RWPE2 (cell line): ENCODE data around the gene CDH1.
"Not testable (repeated sequence)": the region's sequence is repeated elsewhere in the genome, so short reads cannot be mapped to it uniquely, and the experiment has no call there.

Experiments used
- ATAC-seq: fragments of 200-7000 bp; cut with Tn5 transposase; 3 replicates; pipeline ENCODE4 v1.9.1; 2021; ENCODE audit warnings: low read depth
- DNase-seq: peaks from one replicate; pipeline ENCODE4 v3.0.0-alpha.2; 2020; ENCODE audit warnings: low spot score
- H3K27ac ChIP-seq: fragments of 450-650 bp; 2 replicates; pipeline ENCODE4 v1.5.1; 2017; ENCODE audit warnings: mild to moderate bottlenecking; ENCODE audit not compliant: poor library complexity, severe bottlenecking
- H3K27me3 ChIP-seq: fragments of 250-450 bp; sonication (Bioruptor Pico); 2 replicates; pipeline ENCODE4 v1.5.1; 2021; ENCODE audit warnings: mild to moderate bottlenecking, moderate library complexity; ENCODE audit not compliant: insufficient read depth, poor library complexity, severe bottlenecking
- H3K36me3 ChIP-seq: fragments of 250-450 bp; sonication (Bioruptor Pico); 2 replicates; pipeline ENCODE4 v1.5.1; 2020; ENCODE audit warnings: low read depth, mild to moderate bottlenecking, moderate library complexity
- H3K4me1 ChIP-seq: fragments of 250-450 bp; sonication (Bioruptor Pico); 2 replicates; pipeline ENCODE4 v1.5.1; 2021; ENCODE audit warnings: mild to moderate bottlenecking, moderate library complexity; ENCODE audit not compliant: insufficient read depth, poor library complexity, severe bottlenecking
- H3K4me3 ChIP-seq: fragments of 250-450 bp; sonication (Bioruptor Pico); 2 replicates; pipeline ENCODE4 v1.5.1; 2021; ENCODE audit warnings: mild to moderate bottlenecking, moderate library complexity; ENCODE audit not compliant: severe bottlenecking
- H3K9me3 ChIP-seq: fragments of 250-450 bp; sonication (Bioruptor Pico); 2 replicates; pipeline ENCODE4 v1.5.1; 2021; ENCODE audit warnings: mild to moderate bottlenecking, moderate library complexity; ENCODE audit not compliant: severe bottlenecking
- CTCF ChIP-seq: fragments of 450-650 bp; IDR thresholded peaks from one replicate; pipeline ENCODE4 v1.5.1; 2017; ENCODE audit warnings: mild to moderate bottlenecking, moderate library complexity; ENCODE audit not compliant: poor library complexity, severe bottlenecking

The CDH1 gene

GRCh38 chr16:68710211-68710610 is 26.9 kb upstream of the CDH1 start:
- no peak for TF ChIP-seq CTCF
- no peaks in the 10 kb centered on the region for H3K9me3 ChIP-seq
- ATAC-seq, result no peak
- no peak overlapping the region for H3K4me3 ChIP-seq
- H3K4me1 ChIP-seq, result peaks cover 12% of the 10 kb centered on the region
- no peaks in the 10 kb centered on the region for H3K36me3 ChIP-seq
- no peak for DNase-seq
- H3K27me3 ChIP-seq, result no peaks in the 10 kb centered on the region
- H3K27ac ChIP-seq, result no peak overlapping the region

GRCh38 chr16:68711421-68712139 is 25.5 kb upstream of the CDH1 start:
- Histone ChIP-seq H3K27ac (no peak overlapping the region), H3K4me3 (no peak overlapping the region), H3K4me1 (peaks cover 11% of the 10 kb centered on the region), H3K9me3 (no peaks in the 10 kb centered on the region), H3K27me3 (no peaks in the 10 kb centered on the region), H3K36me3 (no peaks in the 10 kb centered on the region)
- ATAC-seq (no peak), DNase-seq (no peak)
- TF ChIP-seq CTCF, result no peak

GRCh38 chr16:68713361-68713760 is 23.7 kb upstream of the CDH1 start:
- DNase-seq, result no peak
- Histone ChIP-seq H3K27me3 (no peaks in the 10 kb centered on the region), H3K27ac (no peak overlapping the region), H3K9me3 (no peaks in the 10 kb centered on the region), H3K4me1 (no peaks in the 10 kb centered on the region), H3K36me3 (no peaks in the 10 kb centered on the region), H3K4me3 (no peak overlapping the region)
- ATAC-seq, result no peak
- TF ChIP-seq CTCF, result no peak

- Histone ChIP-seq H3K27ac (peak overlapping the region; percentile 7), H3K4me3 (no peak overlapping the region), H3K36me3 (no peaks in the 10 kb centered on the region), H3K4me1 (no peaks in the 10 kb centered on the region), H3K27me3 (no peaks in the 10 kb centered on the region), H3K9me3 (no peaks in the 10 kb centered on the region)
- no peak for DNase-seq
- TF ChIP-seq CTCF, result no peak
- ATAC-seq, result peak; percentile 55; the same call in 1 of the 3 replicates
These were observed 21.6 kb upstream of the CDH1 start for GRCh38 chr16:68715471-68715870.

- H3K4me3 ChIP-seq, DNase-seq, H3K9me3 ChIP-seq, H3K27me3 ChIP-seq, H3K27ac ChIP-seq, H3K36me3 ChIP-seq, ATAC-seq, H3K4me1 ChIP-seq: not testable (repeated sequence)
These were observed 20.6 kb upstream of the CDH1 start for GRCh38 chr16:68716516-68716915.
